ENCODE results near the gene CYTH2. TPM values are rescaled to one million over a fixed set of nuclear protein-coding genes. Genes with fewer than 3 reads are reported as not detected.

Gene CYTH2
- polyA plus RNA-seq, 1 donor from 2014 or later: 397 TPM

DNA sequence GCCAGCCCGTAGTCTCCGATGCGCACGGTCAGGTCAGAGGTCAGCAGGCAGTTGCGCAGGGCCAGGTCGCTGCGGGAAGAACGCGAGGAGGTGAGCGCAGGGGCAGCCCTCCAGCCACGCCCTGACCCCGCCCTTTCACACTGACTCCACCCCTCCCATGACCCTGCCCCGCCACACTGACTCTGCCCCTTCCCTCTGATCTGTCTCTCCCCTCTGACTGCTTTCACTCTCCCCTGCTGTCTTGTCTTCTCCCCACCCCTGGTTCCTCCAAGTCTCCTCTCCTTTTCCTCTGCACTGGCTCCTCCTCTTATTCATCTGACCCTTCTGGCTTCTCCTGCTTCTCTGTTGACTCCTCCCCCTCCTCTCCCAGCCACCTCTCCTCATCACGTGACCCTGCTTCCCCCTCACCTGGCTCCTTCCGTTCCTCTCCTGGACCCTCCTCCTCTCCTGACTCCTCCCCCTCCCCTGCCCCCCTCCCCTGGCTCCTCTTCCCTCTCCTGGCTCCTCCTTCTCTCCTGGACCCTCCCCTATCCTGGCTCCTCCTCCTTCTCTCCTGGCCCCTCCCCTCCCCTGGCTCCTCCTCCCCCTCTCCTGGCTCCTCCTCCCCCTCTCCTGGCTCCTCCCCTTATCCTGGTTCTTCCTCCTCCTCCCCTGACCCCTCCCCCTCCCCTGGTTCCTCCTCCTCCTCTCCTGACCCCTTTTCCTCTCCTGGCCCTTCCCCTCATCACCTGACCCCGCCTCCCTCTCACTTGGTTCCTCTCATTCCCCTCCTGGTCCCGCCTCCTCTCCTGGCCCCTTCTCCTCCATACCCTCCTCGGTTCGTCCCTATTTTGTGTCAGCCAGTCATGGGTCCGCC is 32.6 kb downstream of the CYTH2 start:
- Histone ChIP-seq H3F3A (ENCODE audit: insufficient read depth, low read length, poor library complexity, severe bottlenecking) (no peaks in the 10 kb centered on the region), H3K9ac (ENCODE audit: low read length) (no peak overlapping the region), H3K4me2 (ENCODE audit: low read length) (no peak overlapping the region), H3K36me3 (ENCODE audit: insufficient read depth, low read length) (no peaks in the 10 kb centered on the region), H3K4me3 (ENCODE audit: low read length) (no peak overlapping the region), H2AFZ (ENCODE audit: low read depth, low read length) (no peak overlapping the region), H3K9me3 (ENCODE audit: low read length) (no peaks in the 10 kb centered on the region), H3K79me2 (replicated peaks; ENCODE audit: insufficient read depth, low read length) (no peaks in the 10 kb centered on the region), H3K27ac (ENCODE audit: low read length) (no peak overlapping the region), H3K27me3 (ENCODE audit: insufficient read depth, low read depth, low read length) (no peaks in the 10 kb centered on the region), H4K20me1 (ENCODE audit: insufficient read depth) (no peaks in the 10 kb centered on the region), H3K9me2 (ENCODE audit: insufficient read depth, low read length) (no peaks in the 10 kb centered on the region)
- TF ChIP-seq EP300 (conservative IDR thresholded peaks at IDR 0.05; ENCODE audit: poor library complexity, severe bottlenecking): no peak
- TF ChIP-seq SMC3 (conservative IDR thresholded peaks at IDR 0.05; ENCODE audit: poor library complexity): no peak
- no peak for TF ChIP-seq EZH2 (IDR thresholded peaks at IDR 0.05; ENCODE audit: borderline replicate concordance, insufficient read depth, low read length, poor library complexity, severe bottlenecking)
- TF ChIP-seq CTCF (IDR thresholded peaks at IDR 0.05; ENCODE audit: poor library complexity, severe bottlenecking): no peak
- no peak for TF ChIP-seq POLR2AphosphoS5 (IDR thresholded peaks at IDR 0.05)
- TF ChIP-seq TAF1 (IDR thresholded peaks at IDR 0.05; ENCODE audit: low read depth): no peak
- TF ChIP-seq REST (IDR thresholded peaks at IDR 0.05; ENCODE audit: borderline replicate concordance): no peak
- TF ChIP-seq RAD21 (conservative IDR thresholded peaks at IDR 0.05): no peak
- TF ChIP-seq MXI1 (conservative IDR thresholded peaks at IDR 0.05; ENCODE audit: poor library complexity, severe bottlenecking): no peak

DNA sequence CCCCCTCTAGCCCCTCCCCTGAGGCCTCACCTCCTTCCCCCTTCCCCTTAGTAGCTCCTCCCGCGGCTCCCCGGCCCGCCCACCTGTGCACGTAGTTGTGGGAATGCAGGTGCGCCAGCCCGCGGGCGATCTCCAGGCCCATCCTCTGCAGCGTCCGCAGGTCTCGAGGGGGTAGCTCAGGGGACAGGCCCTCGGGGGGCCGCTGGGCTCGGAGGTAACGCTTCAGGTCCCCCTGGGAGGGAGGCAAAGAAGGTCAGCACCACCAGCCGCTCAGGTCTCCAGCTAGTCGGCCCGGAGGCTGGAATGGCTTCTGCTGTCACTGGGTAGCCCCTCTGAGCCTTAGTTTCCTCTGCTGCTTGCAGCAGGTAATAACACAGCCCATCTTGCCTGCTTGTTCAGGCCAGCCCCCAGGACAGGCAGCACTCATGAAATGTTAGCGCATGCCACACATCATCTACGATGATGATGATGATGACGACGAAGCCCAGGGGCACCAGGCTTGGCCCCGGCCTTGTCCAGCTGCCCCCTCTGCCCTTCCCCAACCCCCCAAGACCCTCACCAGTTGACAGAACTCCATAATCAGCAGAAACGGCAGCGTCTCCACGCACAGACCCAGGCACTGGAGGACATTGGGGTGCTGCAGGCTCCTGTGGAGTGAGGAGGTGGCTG is 33.3 kb downstream of the CYTH2 start:
- Histone ChIP-seq H3F3A (ENCODE audit: insufficient read depth, low read length, poor library complexity, severe bottlenecking) (no peaks in the 10 kb centered on the region), H3K4me2 (ENCODE audit: low read length) (no peak overlapping the region), H3K9ac (ENCODE audit: low read length) (no peak overlapping the region), H3K9me2 (ENCODE audit: insufficient read depth, low read length) (no peaks in the 10 kb centered on the region), H3K4me3 (ENCODE audit: low read length) (no peak overlapping the region), H4K20me1 (ENCODE audit: insufficient read depth) (no peaks in the 10 kb centered on the region), H3K9me3 (ENCODE audit: low read length) (no peaks in the 10 kb centered on the region), H3K36me3 (ENCODE audit: insufficient read depth, low read length) (no peaks in the 10 kb centered on the region), H3K27me3 (ENCODE audit: insufficient read depth, low read depth, low read length) (no peaks in the 10 kb centered on the region), H3K79me2 (replicated peaks; ENCODE audit: insufficient read depth, low read length) (no peaks in the 10 kb centered on the region), H2AFZ (ENCODE audit: low read depth, low read length) (no peak overlapping the region), H3K27ac (ENCODE audit: low read length) (no peak overlapping the region)
- TF ChIP-seq RAD21 (conservative IDR thresholded peaks at IDR 0.05) (no peak), CTCF (IDR thresholded peaks at IDR 0.05; ENCODE audit: poor library complexity, severe bottlenecking) (no peak), EZH2 (IDR thresholded peaks at IDR 0.05; ENCODE audit: borderline replicate concordance, insufficient read depth, low read length, poor library complexity, severe bottlenecking) (no peak), TAF1 (IDR thresholded peaks at IDR 0.05; ENCODE audit: low read depth) (no peak)
